Hindlimb muscle (tissue), 1 donor: ENCODE data around the gene KLF9. TPM values are rescaled to one million over a fixed set of nuclear protein-coding genes. Genes with fewer than 3 reads are reported as not detected.

ENCODE experiments used
- DNase-seq: peaks from one replicate; pipeline ENCODE4 v3.0.0-alpha.2; 2013
- polyA plus RNA-seq: library from polyadenylated mRNA; unstranded; fragments of 120-200 nt; gene quantifications from one replicate; pipeline ENCODE4 v1.2.1, GENCODE V29; 2013; ENCODE audit not compliant: insufficient read length

KLF9 gene
- polyA plus RNA-seq, 1 donor: 2.0 TPM

- DNase-seq: no peak
These were observed 7.1 kb upstream of the KLF9 start for GRCh38 chr9:70421272-70422180.

- DNase-seq: peak; percentile 84
These were observed 6.2 kb upstream of the KLF9 start for GRCh38 chr9:70420441-70421271.

GRCh38 chr9:70419556-70420440, 5.3 kb upstream of the KLF9 start:
- peak; percentile 76 for DNase-seq

- DNase-seq: peak; percentile 89
These were observed 4.5 kb upstream of the KLF9 start for GRCh38 chr9:70418822-70419555.

- DNase-seq: no peak
These were observed 1.0 kb upstream of the KLF9 start for GRCh38 chr9:70415476-70415875.

GRCh38 chr9:70415041-70415440, 584 bp upstream of the KLF9 start:
- DNase-seq: no peak

GRCh38 chr9:70413464-70413798, 1.0 kb downstream of the KLF9 start:
- peak; percentile 50 for DNase-seq

GRCh38 chr9:70412832-70413463, 1.5 kb downstream of the KLF9 start:
- peak; percentile 79 for DNase-seq

- DNase-seq: no peak
These were observed 2.3 kb downstream of the KLF9 start for GRCh38 chr9:70411930-70412831.

- no peak for DNase-seq
These were observed 3.1 kb downstream of the KLF9 start for GRCh38 chr9:70411121-70411929.

- DNase-seq: no peak
These were observed 4.1 kb downstream of the KLF9 start for GRCh38 chr9:70410368-70410767.

GRCh38 chr9:70409800-70410199, 4.7 kb downstream of the KLF9 start:
- DNase-seq: no peak

- no peak for DNase-seq
These were observed 5.2 kb downstream of the KLF9 start for GRCh38 chr9:70409280-70409679.

- no peak for DNase-seq
These were observed 5.9 kb downstream of the KLF9 start for GRCh38 chr9:70408393-70409040.

- no peak for DNase-seq
These were observed 7.4 kb downstream of the KLF9 start for GRCh38 chr9:70407081-70407503.

- no peak for DNase-seq
These were observed 8.0 kb downstream of the KLF9 start for GRCh38 chr9:70406434-70406862.

- no peak for DNase-seq
These were observed 8.5 kb downstream of the KLF9 start for GRCh38 chr9:70405808-70406433.

GRCh38 chr9:70404261-70404660, 10.2 kb downstream of the KLF9 start:
- DNase-seq: no peak
